ENCODE measurements around the gene MEIS2.

MEIS2 gene

DNA sequence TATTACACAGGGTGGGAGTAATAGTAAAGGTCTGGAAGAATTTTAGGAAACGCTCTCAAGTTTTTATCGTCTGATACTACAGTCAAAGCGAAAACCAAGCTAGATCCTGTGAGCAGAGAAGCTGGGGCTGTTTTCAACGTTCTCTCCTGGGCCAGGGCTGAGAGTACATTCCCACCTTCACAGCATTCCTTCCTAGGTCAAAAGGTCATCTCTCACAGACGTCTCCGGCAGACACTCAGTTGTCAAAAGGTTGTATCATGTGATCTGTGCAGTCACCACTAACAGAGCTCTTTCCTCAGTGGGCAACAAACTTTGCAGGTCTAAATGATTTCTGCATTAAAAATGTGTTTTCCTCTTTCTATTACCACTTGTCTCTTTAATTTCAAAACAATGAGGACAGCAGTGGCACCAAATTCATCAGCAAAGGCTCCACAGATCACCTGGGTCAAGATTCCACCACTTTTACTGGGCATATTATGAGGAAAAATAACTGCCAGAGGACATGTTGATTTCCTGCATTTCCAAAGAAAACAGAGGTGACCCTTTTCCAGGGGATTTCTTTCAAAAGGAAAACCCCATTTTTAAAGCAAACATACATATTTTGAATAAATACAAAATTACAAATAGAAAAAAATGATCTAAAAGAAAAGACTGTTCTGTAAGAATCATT lies 41.9 kb downstream of the MEIS2 start:
- TF ChIP-seq GATA1 (IDR thresholded peaks at IDR 0.05; ENCODE audit: low read depth, low read length) (no peak), POLR2A (IDR thresholded peaks at IDR 0.05; ENCODE audit: low read length) (no peak)
- DNase-seq = no peak

GRCh38 chr15:37057831-37058230 lies 42.5 kb downstream of the MEIS2 start:
- TF ChIP-seq GATA1 (IDR thresholded peaks at IDR 0.05; ENCODE audit: low read depth, low read length) = no peak
- no peak for TF ChIP-seq POLR2A (IDR thresholded peaks at IDR 0.05; ENCODE audit: low read length)

DNA sequence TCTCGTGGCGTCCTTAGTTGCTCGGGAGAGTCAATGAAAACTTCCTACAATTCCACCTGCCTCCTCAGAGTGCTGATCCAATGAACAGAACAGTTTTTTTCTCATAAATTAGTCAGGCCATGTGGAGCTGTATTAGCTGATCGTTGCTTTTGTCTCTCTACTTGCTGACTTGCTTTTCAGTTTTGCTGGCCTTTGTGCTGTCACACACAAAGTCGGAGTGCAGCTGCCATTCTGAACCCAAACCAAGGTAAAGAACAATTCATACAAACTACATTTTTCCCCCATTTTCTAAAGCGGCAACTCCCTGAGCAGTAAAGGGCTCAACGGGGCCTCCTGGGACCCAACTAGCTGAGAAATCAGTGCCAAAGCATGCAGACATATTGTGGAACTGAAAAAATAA lies 43.1 kb downstream of the MEIS2 start:
- no peak for DNase-seq
- TF ChIP-seq POLR2A (IDR thresholded peaks at IDR 0.05; ENCODE audit: low read length) (no peak), GATA1 (IDR thresholded peaks at IDR 0.05; ENCODE audit: low read depth, low read length) (no peak)

More at GRCh38 chr15:37057831-37058230, 42.5 kb downstream of the MEIS2 start:
- DNase-seq = no peak

DNA sequence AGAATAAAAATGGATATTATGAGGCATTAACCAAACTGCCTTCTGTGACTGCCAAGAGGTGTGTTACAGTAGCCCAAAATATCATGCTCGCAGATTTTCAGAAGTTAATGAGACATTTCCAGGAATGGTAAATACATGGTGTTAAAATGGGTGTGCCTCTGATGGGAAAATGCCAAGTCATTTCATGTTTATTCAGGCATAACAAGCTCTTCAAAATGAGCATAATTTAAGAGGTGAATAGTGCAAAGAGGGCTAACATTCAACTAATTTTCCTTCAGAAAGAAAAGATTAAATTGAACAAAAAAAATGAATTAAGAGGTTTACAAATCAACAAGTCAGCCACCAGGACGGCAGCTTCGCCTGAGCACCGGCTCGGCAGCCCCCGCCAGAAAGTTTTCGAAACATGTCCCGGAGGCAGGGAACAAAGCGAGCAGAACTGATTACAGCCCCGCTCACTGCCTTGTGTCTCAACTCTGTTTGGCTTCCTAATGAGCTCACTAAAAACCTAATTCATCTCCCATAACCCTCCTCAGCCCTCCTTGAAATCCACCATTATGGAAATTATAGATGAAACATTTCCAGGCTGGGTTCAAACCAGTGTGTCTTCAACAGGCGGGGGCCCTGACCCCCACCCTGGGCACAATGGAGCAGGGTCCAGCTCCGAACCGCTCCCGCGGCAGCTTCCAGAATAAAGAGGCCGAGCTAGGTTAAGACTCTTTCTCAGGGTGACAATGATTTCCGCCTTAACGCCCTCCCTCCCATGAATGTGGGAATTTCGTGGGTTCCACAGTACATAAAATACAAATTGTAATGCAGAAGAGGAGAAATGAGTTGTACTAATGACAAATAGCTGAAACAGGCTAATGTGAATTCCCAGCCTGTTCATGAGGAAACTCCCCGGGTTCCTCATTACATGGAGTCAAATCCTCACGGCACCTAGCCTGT lies 43.9 kb downstream of the MEIS2 start:
- peak in 1 of 2 experiments; percentile 19 for DNase-seq
- TF ChIP-seq POLR2A (IDR thresholded peaks at IDR 0.05; ENCODE audit: low read length) (no peak), GATA1 (IDR thresholded peaks at IDR 0.05; ENCODE audit: low read depth, low read length) (no peak)

- DNase-seq = no peak
- TF ChIP-seq POLR2A (IDR thresholded peaks at IDR 0.05; ENCODE audit: low read length) = no peak
- TF ChIP-seq GATA1 (IDR thresholded peaks at IDR 0.05; ENCODE audit: low read depth, low read length) = no peak
Observed at GRCh38 chr15:37055481-37055880, 44.9 kb downstream of the MEIS2 start.

DNA sequence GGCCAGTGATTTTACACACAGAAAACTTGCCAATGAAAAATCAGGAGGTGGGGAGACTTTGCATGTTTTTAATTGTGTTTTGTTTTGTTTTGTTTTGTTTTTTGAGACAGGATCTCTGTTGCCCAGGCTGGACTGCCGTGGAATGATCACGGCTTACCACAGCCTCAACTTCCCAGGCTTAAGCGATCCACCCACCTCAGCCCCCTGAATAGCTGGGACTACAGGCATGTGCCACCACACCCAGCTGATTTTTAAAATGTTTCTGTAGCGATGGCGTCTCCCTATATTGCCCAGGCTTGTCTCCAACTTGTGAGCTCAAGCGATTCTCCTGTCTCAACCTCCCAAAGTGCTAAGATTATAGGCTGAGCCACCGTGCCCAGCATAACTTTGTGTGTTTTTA lies 46.0 kb downstream of the MEIS2 start:
- no peak for DNase-seq
- no peak for TF ChIP-seq GATA1 (IDR thresholded peaks at IDR 0.05; ENCODE audit: low read depth, low read length)

DNA sequence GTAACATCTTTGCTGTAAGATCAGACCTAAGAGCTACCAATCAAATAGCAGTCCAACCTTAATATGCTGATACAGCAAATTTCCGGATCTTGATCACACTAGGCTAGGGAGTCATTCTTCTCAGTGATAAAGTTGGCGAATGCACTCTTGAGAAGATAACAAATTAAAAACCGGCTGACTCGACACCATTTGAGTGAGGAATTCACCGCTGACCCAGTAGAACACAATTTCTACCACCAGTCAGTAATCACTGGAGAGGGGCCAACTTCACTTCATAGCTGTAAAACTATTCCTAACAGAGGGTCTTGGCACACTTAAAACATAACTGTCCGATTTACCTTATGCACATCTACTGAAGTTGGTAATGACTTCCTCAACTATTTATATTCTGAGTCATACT lies 47.2 kb downstream of the MEIS2 start:
- DNase-seq = no peak
- TF ChIP-seq POLR2A (IDR thresholded peaks at IDR 0.05; ENCODE audit: low read length) = no peak
- TF ChIP-seq GATA1 (IDR thresholded peaks at IDR 0.05; ENCODE audit: low read depth, low read length) = no peak

DNA sequence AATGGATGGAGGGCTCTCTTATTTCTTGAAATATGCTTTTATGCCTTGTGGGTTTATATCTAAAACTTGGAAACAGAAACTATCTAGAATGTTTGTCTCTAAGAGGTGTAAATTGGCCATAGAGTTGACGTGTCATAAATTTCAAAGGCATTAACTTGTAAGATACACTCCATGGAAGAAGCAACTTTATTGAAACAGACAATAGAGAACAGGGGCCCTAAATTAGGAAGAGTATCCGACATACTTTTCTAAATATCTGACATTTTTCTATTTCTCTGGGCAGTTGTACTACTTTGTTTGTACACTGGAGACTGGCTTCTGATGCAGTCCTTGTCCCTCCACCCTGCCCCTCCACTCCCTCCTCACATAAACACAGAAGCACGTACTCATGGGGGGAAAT lies 50.0 kb downstream of the MEIS2 start:
- DNase-seq = no peak
- TF ChIP-seq POLR2A (IDR thresholded peaks at IDR 0.05; ENCODE audit: low read length) (no peak), GATA1 (IDR thresholded peaks at IDR 0.05; ENCODE audit: low read depth, low read length) (no peak)

DNA sequence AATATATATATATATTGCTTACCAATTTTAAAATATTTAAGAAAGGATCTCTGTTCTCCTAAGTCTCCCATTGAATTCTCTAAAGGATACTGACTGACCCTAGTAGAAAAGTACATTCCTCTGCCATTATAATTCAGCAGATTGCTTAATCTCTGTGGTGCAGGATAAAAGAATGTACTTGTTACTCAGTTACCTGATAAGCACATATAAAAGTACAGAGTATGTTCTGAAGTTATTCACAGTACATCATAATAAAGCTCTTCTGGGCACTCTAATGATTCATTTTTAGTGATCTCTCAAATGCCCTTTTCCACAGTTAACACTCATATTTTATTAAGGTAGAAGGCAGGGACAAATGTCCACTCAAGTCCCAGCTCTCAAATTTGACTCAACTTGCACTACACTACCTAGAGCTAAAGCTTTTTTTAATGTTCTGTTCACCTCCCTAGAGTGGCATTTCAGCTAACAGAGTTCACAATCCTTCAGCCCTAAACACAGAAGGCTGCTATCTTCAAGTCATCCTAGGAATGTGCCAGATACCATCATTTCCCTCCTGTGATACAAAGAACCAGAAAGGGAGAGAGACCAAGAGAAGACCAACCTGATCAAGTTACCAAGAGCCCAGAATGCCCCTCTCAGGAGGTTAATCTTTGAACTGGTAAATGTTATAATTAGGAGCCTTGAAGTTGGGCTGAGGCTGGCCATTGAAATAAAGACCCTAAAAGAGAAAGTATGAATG lies 53.3 kb downstream of the MEIS2 start:
- DNase-seq = no peak
- TF ChIP-seq POLR2A (IDR thresholded peaks at IDR 0.05; ENCODE audit: low read length) (no peak), GATA1 (IDR thresholded peaks at IDR 0.05; ENCODE audit: low read depth, low read length) (no peak)

DNA sequence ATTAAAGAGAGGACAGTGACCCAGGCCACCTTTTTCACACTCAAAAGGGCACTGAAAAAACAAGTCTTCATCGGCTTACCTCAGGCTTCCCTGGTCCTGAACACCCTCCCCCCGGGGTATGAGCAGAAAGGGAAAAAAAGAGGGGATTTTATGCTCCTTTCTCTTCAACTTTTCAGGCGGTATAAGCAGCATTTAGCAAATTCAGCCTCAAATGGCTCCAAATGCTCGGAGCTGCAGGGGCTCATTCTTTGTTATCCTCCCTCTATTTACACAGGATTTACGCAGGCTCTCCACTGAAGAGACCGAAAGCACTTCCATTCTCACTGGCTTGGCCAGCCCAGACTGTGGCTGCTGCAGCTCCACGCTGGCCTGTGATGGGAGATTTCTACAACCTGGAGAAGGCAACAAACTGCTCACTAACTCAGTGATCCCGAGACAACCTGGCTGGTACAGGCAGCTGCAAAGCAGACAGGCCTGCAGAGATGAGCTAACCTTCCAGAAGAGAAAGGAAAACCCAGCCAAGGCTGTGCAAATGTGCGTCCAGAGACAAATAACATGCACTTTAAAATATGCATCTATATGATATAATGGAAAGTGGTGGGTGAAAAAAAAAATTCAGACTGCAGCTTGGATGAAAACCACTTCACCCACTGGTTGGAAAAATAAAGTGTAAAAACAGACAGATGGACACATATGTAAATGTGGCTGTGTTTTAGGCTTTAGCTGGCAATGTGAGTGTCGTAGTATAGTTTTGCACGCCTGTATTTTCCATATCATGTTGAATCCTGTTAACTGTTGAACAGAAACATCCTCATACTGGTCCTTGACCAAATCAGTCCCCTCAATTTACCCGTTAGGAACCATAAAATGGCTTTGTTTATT lies 54.2 kb downstream of the MEIS2 start:
- DNase-seq = no peak
- no peak for TF ChIP-seq GATA1 (IDR thresholded peaks at IDR 0.05; ENCODE audit: low read depth, low read length)
- no peak for TF ChIP-seq POLR2A (IDR thresholded peaks at IDR 0.05; ENCODE audit: low read length)

DNA sequence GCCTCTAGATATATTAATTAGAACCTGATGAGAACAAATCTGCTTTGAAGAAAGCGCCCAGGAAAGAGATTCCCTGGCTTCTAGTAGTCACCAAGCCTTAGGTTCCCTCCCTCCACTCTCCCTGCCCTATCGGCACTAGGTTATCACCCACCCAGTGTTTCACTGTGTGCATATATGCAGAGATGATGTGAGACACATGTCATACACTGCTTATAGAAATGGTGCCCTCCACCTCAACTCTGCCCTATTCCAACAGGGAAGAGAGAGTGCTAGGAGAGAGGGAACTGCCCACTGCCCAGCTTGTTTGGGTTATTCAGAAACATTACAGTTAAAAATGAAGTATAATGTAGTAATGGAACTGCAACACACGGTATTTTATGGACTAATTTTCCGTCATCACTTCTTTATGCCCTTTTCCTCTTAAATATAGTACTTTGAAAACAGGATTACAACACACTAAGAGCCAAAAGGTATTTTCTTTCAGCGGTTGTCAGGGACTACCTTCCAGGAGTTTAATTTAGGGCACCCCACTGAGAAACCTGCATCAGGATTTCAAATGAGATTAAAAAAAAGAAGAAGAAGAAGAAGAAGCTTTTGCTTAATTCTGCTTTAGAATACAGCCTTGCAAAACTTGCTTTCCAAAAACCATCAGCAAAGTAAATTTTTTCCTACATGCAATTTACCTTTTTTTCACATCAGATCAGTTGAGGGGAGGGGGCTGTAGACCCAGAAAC lies 55.3 kb downstream of the MEIS2 start:
- TF ChIP-seq GATA1 (IDR thresholded peaks at IDR 0.05; ENCODE audit: low read depth, low read length) (no peak), POLR2A (IDR thresholded peaks at IDR 0.05; ENCODE audit: low read length) (no peak)
- DNase-seq = no peak

DNA sequence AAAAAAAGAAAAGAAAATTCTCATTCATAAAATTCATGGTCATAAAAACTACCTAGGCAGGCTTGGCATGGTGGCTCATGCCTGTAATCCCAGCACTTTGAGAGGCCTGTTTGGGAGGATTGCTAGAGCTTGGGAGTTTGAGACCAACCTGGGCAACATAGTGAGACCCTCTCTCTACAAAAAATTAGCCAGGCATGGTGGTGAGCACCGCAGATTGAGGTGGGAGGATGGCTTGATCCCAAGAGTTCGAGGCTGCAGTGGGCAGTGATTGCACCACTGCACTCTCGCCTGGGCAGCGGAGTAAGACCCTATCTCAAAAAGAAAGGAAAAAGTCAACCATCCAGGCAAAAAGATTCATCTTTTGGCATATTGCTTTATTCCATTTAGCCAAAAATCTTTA lies 58.5 kb downstream of the MEIS2 start:
- DNase-seq = no peak

DNA sequence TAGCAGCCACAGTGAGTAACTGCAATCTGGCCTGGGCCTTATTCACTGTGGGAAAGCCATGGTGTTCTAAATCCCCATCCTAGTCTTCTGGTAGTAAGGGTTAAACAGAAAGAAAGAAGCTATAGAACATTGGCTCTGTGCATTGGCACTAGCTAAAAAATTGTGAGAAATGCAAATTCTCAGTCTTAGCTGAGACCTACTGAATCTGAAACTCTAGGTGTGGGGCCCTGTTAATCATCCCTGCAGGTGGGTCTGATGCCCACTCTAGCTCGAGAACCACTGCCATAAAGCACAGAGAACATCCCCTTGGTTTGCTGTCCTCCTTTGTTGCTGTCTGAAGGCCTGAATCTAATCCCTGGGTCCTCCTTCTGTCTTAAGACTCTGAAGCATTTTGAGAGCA lies 59.3 kb downstream of the MEIS2 start:
- DNase-seq = no peak
- TF ChIP-seq GATA1 (IDR thresholded peaks at IDR 0.05; ENCODE audit: low read depth, low read length) (no peak), POLR2A (IDR thresholded peaks at IDR 0.05; ENCODE audit: low read length) (no peak)

More for the DNA sequence above, 58.5 kb downstream of the MEIS2 start:
- no peak for TF ChIP-seq GATA1 (IDR thresholded peaks at IDR 0.05; ENCODE audit: low read depth, low read length)
- TF ChIP-seq POLR2A (IDR thresholded peaks at IDR 0.05; ENCODE audit: low read length) = no peak
